H9 (cell line): ENCODE measurements around the gene TTC9B. TPM values are rescaled to one million over a fixed set of nuclear protein-coding genes. Genes with fewer than 3 reads are reported as not detected.
A peak's percentile ranks its signal among the peaks of the same experiment; 100 is the strongest.

Experiments used
- DNase-seq: peaks from one replicate; pipeline ENCODE4 v3.0.0-alpha.2; 2017
- H2AFZ ChIP-seq: one replicate; pipeline ENCODE4 v1.6.1; 2013; ENCODE audit warnings: mild to moderate bottlenecking, low read length, control low read depth, moderate library complexity
- H2AK5ac ChIP-seq: 2 replicates; pipeline ENCODE4 v1.6.1; 2013; ENCODE audit warnings: low read length, control low read depth, mixed read lengths; ENCODE audit not compliant: insufficient read length
- H2BK120ac ChIP-seq: one replicate; pipeline ENCODE4 v1.6.1; 2013; ENCODE audit warnings: low read depth, mild to moderate bottlenecking, low read length, control low read depth, inconsistent platforms; ENCODE audit not compliant: poor library complexity, severe bottlenecking
- H2BK12ac ChIP-seq: 2 replicates; pipeline ENCODE4 v1.6.1; 2013; ENCODE audit warnings: low read length, control low read depth, mixed read lengths, low read depth; ENCODE audit not compliant: insufficient read length
- H2BK15ac ChIP-seq: 2 replicates; pipeline ENCODE4 v1.6.1; 2013; ENCODE audit warnings: low read depth, low read length, control low read depth
- H2BK20ac ChIP-seq: one replicate; pipeline ENCODE4 v1.6.1; 2013; ENCODE audit warnings: low read depth, mild to moderate bottlenecking, low read length, control low read depth, inconsistent platforms; ENCODE audit not compliant: poor library complexity, severe bottlenecking
- H2BK5ac ChIP-seq: 2 replicates; pipeline ENCODE4 v1.6.1; 2013; ENCODE audit warnings: low read length, control low read depth, mixed read lengths; ENCODE audit not compliant: insufficient read length
- H3K14ac ChIP-seq: 2 replicates; pipeline ENCODE4 v1.6.1; 2013; ENCODE audit warnings: low read length, control low read depth; ENCODE audit not compliant: insufficient read depth
- H3K18ac ChIP-seq: 2 replicates; pipeline ENCODE4 v1.6.1; 2013; ENCODE audit warnings: low read depth, mild to moderate bottlenecking, mixed read lengths, low read length, control low read depth; ENCODE audit not compliant: insufficient read length
- H3K23ac ChIP-seq: 2 replicates; pipeline ENCODE4 v1.6.1; 2013; ENCODE audit warnings: low read length, control low read depth, mixed read lengths, low read depth; ENCODE audit not compliant: insufficient read length
- H3K23me2 ChIP-seq: 2 replicates; pipeline ENCODE4 v1.6.1; 2013; ENCODE audit warnings: low read depth, mild to moderate bottlenecking, mixed read lengths, low read length, control low read depth; ENCODE audit not compliant: insufficient read length, poor library complexity, severe bottlenecking
- H3K27ac ChIP-seq: 2 replicates; pipeline ENCODE4 v1.5.1; 2013; ENCODE audit warnings: low read length, control low read depth, mixed read lengths, low read depth; ENCODE audit not compliant: insufficient read length
- H3K27me3 ChIP-seq: 2 replicates; pipeline ENCODE4 v1.6.1; 2013; ENCODE audit warnings: low read length, control low read depth, inconsistent platforms; ENCODE audit not compliant: insufficient read depth
- H3K4ac ChIP-seq: 2 replicates; pipeline ENCODE4 v1.6.1; 2013; ENCODE audit warnings: low read depth, mild to moderate bottlenecking, control low read depth, inconsistent platforms, low read length, moderate library complexity
- H3K4me1 ChIP-seq: 2 replicates; pipeline ENCODE4 v1.6.1; 2013; ENCODE audit warnings: low read length, control low read depth, inconsistent platforms; ENCODE audit not compliant: insufficient read depth
- H3K4me2 ChIP-seq: 2 replicates; pipeline ENCODE4 v1.6.1; 2013; ENCODE audit warnings: low read length, control low read depth, mixed read lengths; ENCODE audit not compliant: insufficient read length, insufficient read depth
- H3K56ac ChIP-seq: 2 replicates; pipeline ENCODE4 v1.6.1; 2013; ENCODE audit warnings: low read depth, mild to moderate bottlenecking, mixed read lengths, low read length, control low read depth; ENCODE audit not compliant: insufficient read length
- H3K79me1 ChIP-seq: 2 replicates; pipeline ENCODE4 v1.6.1; 2013; ENCODE audit warnings: low read depth, mild to moderate bottlenecking, moderate library complexity, low read length, control low read depth, inconsistent platforms; ENCODE audit not compliant: insufficient read depth, poor library complexity, severe bottlenecking
- H3K79me2 ChIP-seq: 2 replicates; pipeline ENCODE4 v1.6.1; 2013; ENCODE audit warnings: low read length, control low read depth, inconsistent platforms; ENCODE audit not compliant: insufficient read depth
- H3K9ac ChIP-seq: 2 replicates; pipeline ENCODE4 v1.6.1; 2013; ENCODE audit warnings: low read length, control low read depth, mixed read lengths; ENCODE audit not compliant: insufficient read length; ENCODE audit errors: extremely low read depth
- H3K9me3 ChIP-seq: one replicate; pipeline ENCODE4 v1.6.1; 2013; ENCODE audit warnings: low read depth, low read length, inconsistent platforms; ENCODE audit not compliant: control insufficient read depth
- H3T11ph ChIP-seq: one replicate; pipeline ENCODE4 v1.6.1; 2013; ENCODE audit warnings: mild to moderate bottlenecking, low read length, control low read depth, inconsistent platforms
- H4K20me1 ChIP-seq: one replicate; pipeline ENCODE4 v1.6.1; 2013; ENCODE audit not compliant: control insufficient read depth, insufficient read length, insufficient read depth
- H4K5ac ChIP-seq: 2 replicates; pipeline ENCODE4 v1.6.1; 2013; ENCODE audit warnings: low read depth, mild to moderate bottlenecking, mixed read lengths, low read length, control low read depth; ENCODE audit not compliant: insufficient read length
- H4K8ac ChIP-seq: replicated peaks from 2 replicates; pipeline ENCODE4 v1.6.1; 2013; ENCODE audit warnings: low read length, control low read depth, mixed read lengths, low read depth; ENCODE audit not compliant: insufficient read length
- H4K91ac ChIP-seq: 2 replicates; pipeline ENCODE4 v1.6.1; 2013; ENCODE audit warnings: low read depth, mild to moderate bottlenecking, moderate library complexity, mixed read lengths, low read length, control low read depth; ENCODE audit not compliant: insufficient read length
- H3K27ac Mint-ChIP-seq, 3 experiments: 2 replicates in 2 of 3; 3 replicates in 1 of 3; pipeline ENCODE4 v1.8.0; 2020 to 2021; ENCODE audit warnings: mixed read lengths in 3 of 3, mild to moderate bottlenecking in 1 of 3, moderate library complexity in 1 of 3
- H3K27me3 Mint-ChIP-seq: 2 replicates; pipeline ENCODE4 v1.8.0; 2021; ENCODE audit warnings: low read depth, mild to moderate bottlenecking, moderate library complexity, mixed read lengths
- H3K36me3 Mint-ChIP-seq, 3 experiments: 2 replicates in 2 of 3; 3 replicates in 1 of 3; pipeline ENCODE4 v1.8.0; 2020 to 2021; ENCODE audit warnings: low read depth in 3 of 3, mixed read lengths in 3 of 3; ENCODE audit not compliant: insufficient read depth in 1 of 3
- H3K4me1 Mint-ChIP-seq, 2 experiments: 2 replicates each; pipeline ENCODE4 v1.8.0; 2020; ENCODE audit warnings: mixed read lengths in 2 of 2
- H3K4me3 Mint-ChIP-seq, 2 experiments: 2 replicates in 1 of 2; 3 replicates in 1 of 2; pipeline ENCODE4 v1.8.0; 2020 to 2021; ENCODE audit warnings: mild to moderate bottlenecking in 2 of 2, mixed read lengths in 2 of 2, moderate library complexity in 1 of 2
- H3K9me3 Mint-ChIP-seq, 2 experiments: 2 replicates in 1 of 2; 3 replicates in 1 of 2; pipeline ENCODE4 v1.8.0; 2020; ENCODE audit warnings: mild to moderate bottlenecking in 2 of 2, mixed read lengths in 2 of 2, moderate library complexity in 1 of 2
- WGBS: extraction: QIAGEN DNeasy Blood & Tissue Kit; methylation state at CpG from one replicate; pipeline ENCODE4 v1.1.7; 2013; ENCODE audit warnings: missing lambda C conversion rate, low lambda C conversion rate, mixed read lengths; ENCODE audit not compliant: insufficient read length; ENCODE audit errors: extremely low coverage; 5-methylcytosine and 5-hydroxymethylcytosine counted together
- total RNA-seq: library from RNA; stranded (reverse); gene quantifications from 2 replicates; pipeline ENCODE4 v1.2.1, GENCODE V29; 2021
- TF ChIP-seq, protein P1 (sequence below): fragments of 200-600 bp; sonication (generic); conservative IDR thresholded peaks from 3 replicates; pipeline ENCODE4 v1.8.0; 2021; ENCODE audit warnings: antibody characterized with exemption, mild to moderate bottlenecking

The TTC9B gene
- total RNA-seq, 1 experiment from 2014 or later: 0.15 TPM

DNA sequence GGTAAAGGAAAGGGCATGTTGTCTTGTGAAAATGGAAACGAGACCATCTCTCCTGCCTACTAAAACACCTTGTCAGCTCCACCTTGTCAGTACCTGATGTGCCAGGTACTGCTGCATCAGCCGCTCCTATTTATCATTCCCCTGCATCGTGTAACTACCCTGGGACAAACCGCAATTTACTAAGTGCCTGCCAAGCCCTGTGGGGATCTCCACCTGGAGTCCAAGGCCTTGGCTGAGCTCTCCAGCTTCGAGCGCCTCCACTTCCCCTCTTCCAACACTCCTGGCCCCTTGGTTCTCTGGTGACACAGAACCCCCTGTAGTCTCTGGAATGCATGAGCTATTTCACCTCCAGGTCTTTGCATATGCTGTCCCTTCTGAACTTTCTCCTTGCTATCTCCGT, 34.2 kb upstream of the TTC9B start:
- Mint-ChIP-seq H3K4me3 (0 out of 5 replicates have a peak overlapping the region, but pooled peaks of 1 of the 2 experiments have one; percentile 6), H3K4me1 (peaks cover 16 to 19% of the 10 kb centered on the region in 2 experiments), H3K27ac (peak overlapping the region; percentile 30 to 93 (median 54); a peak in 6 of 7 replicates), H3K27me3 (no peaks in the 10 kb centered on the region), H3K9me3 (no peaks in the 10 kb centered on the region), H3K36me3 (peaks cover 19 to 60% (median 42%) of the 10 kb centered on the region in 3 experiments)
- H3K18ac ChIP-seq: no peak overlapping the region
- no peaks in the 10 kb centered on the region for H3K9me3 ChIP-seq
- no peak overlapping the region for H2BK120ac ChIP-seq
- H3K4ac ChIP-seq: no peak overlapping the region
- no peak overlapping the region for H2AFZ ChIP-seq
- no peak overlapping the region for H3T11ph ChIP-seq
- no peak overlapping the region for H2BK5ac ChIP-seq
- H3K4me2 ChIP-seq: peak overlapping the region; percentile 10
- H3K79me2 ChIP-seq: no peaks in the 10 kb centered on the region
- H2BK15ac ChIP-seq: no peak overlapping the region
- H3K27me3 ChIP-seq: no peaks in the 10 kb centered on the region
- no peak overlapping the region for H3K56ac ChIP-seq
- no peak overlapping the region for H4K8ac ChIP-seq
- no peak overlapping the region for H2BK12ac ChIP-seq
- no peak overlapping the region for H3K9ac ChIP-seq
- no peak overlapping the region for H3K14ac ChIP-seq
- no peaks in the 10 kb centered on the region for H3K23me2 ChIP-seq
- H2AK5ac ChIP-seq: no peak overlapping the region
- H4K91ac ChIP-seq: no peak overlapping the region
- peaks cover 2% of the 10 kb centered on the region for H4K20me1 ChIP-seq
- no peak overlapping the region for H4K5ac ChIP-seq
- peaks cover 2% of the 10 kb centered on the region; the same call in 1 of the 2 replicates for H3K4me1 ChIP-seq
- no peak overlapping the region for H2BK20ac ChIP-seq
- DNase-seq: peak; percentile 55
- peaks cover 2% of the 10 kb centered on the region for H3K79me1 ChIP-seq
- no peak overlapping the region for H3K23ac ChIP-seq
- no peak overlapping the region for H3K27ac ChIP-seq
- TF ChIP-seq, protein P1, sequence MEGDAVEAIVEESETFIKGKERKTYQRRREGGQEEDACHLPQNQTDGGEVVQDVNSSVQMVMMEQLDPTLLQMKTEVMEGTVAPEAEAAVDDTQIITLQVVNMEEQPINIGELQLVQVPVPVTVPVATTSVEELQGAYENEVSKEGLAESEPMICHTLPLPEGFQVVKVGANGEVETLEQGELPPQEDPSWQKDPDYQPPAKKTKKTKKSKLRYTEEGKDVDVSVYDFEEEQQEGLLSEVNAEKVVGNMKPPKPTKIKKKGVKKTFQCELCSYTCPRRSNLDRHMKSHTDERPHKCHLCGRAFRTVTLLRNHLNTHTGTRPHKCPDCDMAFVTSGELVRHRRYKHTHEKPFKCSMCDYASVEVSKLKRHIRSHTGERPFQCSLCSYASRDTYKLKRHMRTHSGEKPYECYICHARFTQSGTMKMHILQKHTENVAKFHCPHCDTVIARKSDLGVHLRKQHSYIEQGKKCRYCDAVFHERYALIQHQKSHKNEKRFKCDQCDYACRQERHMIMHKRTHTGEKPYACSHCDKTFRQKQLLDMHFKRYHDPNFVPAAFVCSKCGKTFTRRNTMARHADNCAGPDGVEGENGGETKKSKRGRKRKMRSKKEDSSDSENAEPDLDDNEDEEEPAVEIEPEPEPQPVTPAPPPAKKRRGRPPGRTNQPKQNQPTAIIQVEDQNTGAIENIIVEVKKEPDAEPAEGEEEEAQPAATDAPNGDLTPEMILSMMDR: no peak
- no CpG with 5 or more reads among the region's 7 CpGs for WGBS
